GM23338 (cell line): ENCODE results near the gene DNAJA3. TPM values are rescaled to one million over a fixed set of nuclear protein-coding genes. Genes with fewer than 3 reads are reported as not detected.

Source experiments
- ATAC-seq: fragments of 200-7000 bp; cut with Tn5 transposase; 3 replicates; pipeline ENCODE4 v1.9.1; 2020
- DNase-seq: peaks from one replicate; pipeline ENCODE4 v3.0.0-alpha.2; 2015; ENCODE audit warnings: low spot score
- H2AFZ ChIP-seq: fragments of 200-600 bp; sonication (generic); 2 replicates; pipeline ENCODE4 v1.8.0; 2016; ENCODE audit warnings: antibody characterized with exemption, mild to moderate bottlenecking, moderate library complexity
- H3F3A ChIP-seq: fragments of 200-600 bp; sonication (generic); replicated peaks from 2 replicates; pipeline ENCODE4 v1.8.0; 2017; ENCODE audit warnings: antibody characterized with exemption, mixed run types, low read depth
- H3K27ac ChIP-seq: fragments of 200-600 bp; sonication (generic); 2 replicates; pipeline ENCODE4 v1.6.1; 2016; ENCODE audit warnings: low read depth
- H3K27me3 ChIP-seq: fragments of 200-600 bp; sonication (generic); 2 replicates; pipeline ENCODE4 v1.8.0; 2016; ENCODE audit warnings: mild to moderate bottlenecking, mixed run types, moderate library complexity; ENCODE audit not compliant: insufficient read depth
- H3K36me3 ChIP-seq: fragments of 200-600 bp; sonication (generic); 2 replicates; pipeline ENCODE4 v1.8.0; 2016; ENCODE audit warnings: mild to moderate bottlenecking; ENCODE audit not compliant: insufficient read depth
- H3K4me1 ChIP-seq: fragments of 200-600 bp; sonication (generic); 2 replicates; pipeline ENCODE4 v1.8.0; 2016; ENCODE audit warnings: mild to moderate bottlenecking, moderate library complexity; ENCODE audit not compliant: insufficient read depth
- H3K4me2 ChIP-seq: fragments of 200-600 bp; sonication (generic); 2 replicates; pipeline ENCODE4 v1.7.1; 2017; ENCODE audit warnings: mixed run types
- H3K4me3 ChIP-seq: fragments of 200-600 bp; sonication (generic); 2 replicates; pipeline ENCODE4 v1.6.1; 2016; ENCODE audit warnings: mixed run types
- H3K79me2 ChIP-seq: fragments of 200-600 bp; sonication (generic); replicated peaks from 2 replicates; pipeline ENCODE4 v1.8.0; 2017; ENCODE audit warnings: mild to moderate bottlenecking; ENCODE audit not compliant: insufficient read depth
- H3K9me2 ChIP-seq: fragments of 200-600 bp; sonication (generic); 2 replicates; pipeline ENCODE4 v1.8.0; 2017; ENCODE audit not compliant: insufficient read depth
- H4K20me1 ChIP-seq: fragments of 200-600 bp; sonication (generic); replicated peaks from 2 replicates; pipeline ENCODE4 v1.8.0; 2017; ENCODE audit warnings: mild to moderate bottlenecking; ENCODE audit not compliant: insufficient read depth
- H3K27ac Mint-ChIP-seq: 2 replicates; pipeline ENCODE4 v1.8.0; 2020; ENCODE audit warnings: inconsistent platforms, mild to moderate bottlenecking, moderate library complexity, mixed read lengths
- H3K27me3 Mint-ChIP-seq: 3 replicates; pipeline ENCODE4 v1.8.0; 2022; ENCODE audit warnings: low read depth, mild to moderate bottlenecking, moderate library complexity, mixed read lengths, inconsistent platforms; ENCODE audit not compliant: insufficient read depth, poor library complexity
- H3K36me3 Mint-ChIP-seq: 3 replicates; pipeline ENCODE4 v1.8.0; 2021; ENCODE audit warnings: low read depth, mild to moderate bottlenecking, inconsistent platforms, moderate library complexity, mixed read lengths
- H3K4me1 Mint-ChIP-seq: 3 replicates; pipeline ENCODE4 v1.8.0; 2020; ENCODE audit warnings: mild to moderate bottlenecking, inconsistent platforms, mixed read lengths
- H3K4me3 Mint-ChIP-seq: 3 replicates; pipeline ENCODE4 v1.8.0; 2021; ENCODE audit warnings: moderate library complexity, mild to moderate bottlenecking, inconsistent platforms, mixed read lengths
- H3K9me3 Mint-ChIP-seq: 3 replicates; pipeline ENCODE4 v1.8.0; 2020; ENCODE audit warnings: moderate library complexity, mild to moderate bottlenecking, inconsistent platforms, mixed read lengths
- EZH2phosphoT487 ChIP-seq: fragments of 200-600 bp; sonication (generic); IDR thresholded peaks from one replicate; pipeline ENCODE4 v1.8.1; 2018; ENCODE audit warnings: antibody characterized with exemption; ENCODE audit not compliant: unreplicated experiment
- JUNB ChIP-seq: IDR thresholded peaks from one replicate; pipeline ENCODE4 v1.6.1; 2016; ENCODE audit warnings: antibody characterized with exemption; ENCODE audit not compliant: unreplicated experiment
- NANOG ChIP-seq: IDR thresholded peaks from 2 replicates; pipeline ENCODE4 v1.6.1; 2016; ENCODE audit warnings: antibody characterized with exemption, borderline replicate concordance
- POLR2AphosphoS5 ChIP-seq: IDR thresholded peaks from 2 replicates; pipeline ENCODE4 v1.6.1; 2016; ENCODE audit warnings: antibody characterized with exemption, low read depth
- STAT1 ChIP-seq: IDR thresholded peaks from one replicate; pipeline ENCODE4 v1.6.1; 2016; ENCODE audit warnings: antibody characterized with exemption; ENCODE audit not compliant: unreplicated experiment
- ZNF114 ChIP-seq: fragments of 250-450 bp; sonication (Bioruptor Pico); IDR thresholded peaks from 2 replicates; pipeline ENCODE4 v1.5.0; 2020; ENCODE audit warnings: mild to moderate bottlenecking, moderate library complexity
- polyA plus RNA-seq: library from polyadenylated mRNA; unstranded; fragments of >200 nt; fragmentation: Nextera tagmentation; extraction: Ambion mirVana; gene quantifications from 2 replicates; pipeline ENCODE4 v1.2.1, GENCODE V29; 2016
- total RNA-seq: library from RNA; depleted of rRNA; stranded (reverse); fragments of >200 nt; shearing (Covaris generic); gene quantifications from 2 replicates; pipeline ENCODE4 v1.2.3, GENCODE V29; 2014
- TF ChIP-seq, protein P1 (sequence below), 2 experiments: fragments of 200-600 bp in 1 of 2; sonication (generic) in 1 of 2; conservative IDR thresholded peaks; 2 replicates each; pipeline versions ENCODE4 v1.5.1 to v1.6.1; 2016 to 2017; ENCODE audit warnings: antibody characterized with exemption in 2 of 2, low read depth in 2 of 2, mild to moderate bottlenecking in 2 of 2, moderate library complexity in 1 of 2
- TF ChIP-seq, protein P2 (sequence below): IDR thresholded peaks from 2 replicates; pipeline ENCODE4 v1.6.1; 2016; ENCODE audit warnings: antibody characterized with exemption

DNAJA3 gene
- total and polyA plus RNA-seq, 2 experiments from 2014 or later, result 56.3 to 75.5 TPM

DNA sequence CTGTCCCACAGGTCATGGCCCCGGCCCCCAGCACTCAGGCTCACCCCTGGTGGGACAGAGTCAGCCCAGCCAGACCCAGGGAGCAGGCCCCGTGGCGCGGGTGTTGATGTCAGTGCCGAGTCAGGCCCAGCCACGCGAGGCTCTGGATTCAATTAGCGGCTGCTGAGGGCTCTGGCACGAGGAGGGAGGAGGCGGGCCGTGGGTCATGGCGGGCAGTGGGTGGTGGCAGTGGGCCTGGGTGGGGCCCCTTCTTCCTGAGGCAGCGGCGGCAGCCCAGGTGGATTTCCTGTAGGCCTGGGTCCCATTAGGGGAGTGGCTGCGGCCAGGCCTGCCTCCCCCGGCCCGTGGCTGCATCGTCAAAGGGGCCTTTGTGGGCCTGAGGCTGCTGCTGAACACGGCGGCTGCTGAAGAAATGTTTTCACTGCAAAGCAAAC is 41.1 kb upstream of the DNAJA3 start:
- Mint-ChIP-seq H3K4me1 (peaks cover 17% of the 10 kb centered on the region), H3K27ac (no peak overlapping the region), H3K27me3 (peaks cover 3% of the 10 kb centered on the region), H3K9me3 (no peaks in the 10 kb centered on the region), H3K4me3 (no peak overlapping the region), H3K36me3 (no peaks in the 10 kb centered on the region; the same call in 1 of the 3 replicates)
- TF ChIP-seq ZNF114 (CRISPR knock-in tag) (no peak), JUNB (no peak), EZH2phosphoT487 (no peak), POLR2AphosphoS5 (no peak), STAT1 (no peak), NANOG (no peak)
- TF ChIP-seq, protein P1, sequence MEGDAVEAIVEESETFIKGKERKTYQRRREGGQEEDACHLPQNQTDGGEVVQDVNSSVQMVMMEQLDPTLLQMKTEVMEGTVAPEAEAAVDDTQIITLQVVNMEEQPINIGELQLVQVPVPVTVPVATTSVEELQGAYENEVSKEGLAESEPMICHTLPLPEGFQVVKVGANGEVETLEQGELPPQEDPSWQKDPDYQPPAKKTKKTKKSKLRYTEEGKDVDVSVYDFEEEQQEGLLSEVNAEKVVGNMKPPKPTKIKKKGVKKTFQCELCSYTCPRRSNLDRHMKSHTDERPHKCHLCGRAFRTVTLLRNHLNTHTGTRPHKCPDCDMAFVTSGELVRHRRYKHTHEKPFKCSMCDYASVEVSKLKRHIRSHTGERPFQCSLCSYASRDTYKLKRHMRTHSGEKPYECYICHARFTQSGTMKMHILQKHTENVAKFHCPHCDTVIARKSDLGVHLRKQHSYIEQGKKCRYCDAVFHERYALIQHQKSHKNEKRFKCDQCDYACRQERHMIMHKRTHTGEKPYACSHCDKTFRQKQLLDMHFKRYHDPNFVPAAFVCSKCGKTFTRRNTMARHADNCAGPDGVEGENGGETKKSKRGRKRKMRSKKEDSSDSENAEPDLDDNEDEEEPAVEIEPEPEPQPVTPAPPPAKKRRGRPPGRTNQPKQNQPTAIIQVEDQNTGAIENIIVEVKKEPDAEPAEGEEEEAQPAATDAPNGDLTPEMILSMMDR (conservative IDR thresholded peaks at IDR 0.05; ENCODE audit: low read depth in 2 of 2), result no peak
- TF ChIP-seq, protein P2, sequence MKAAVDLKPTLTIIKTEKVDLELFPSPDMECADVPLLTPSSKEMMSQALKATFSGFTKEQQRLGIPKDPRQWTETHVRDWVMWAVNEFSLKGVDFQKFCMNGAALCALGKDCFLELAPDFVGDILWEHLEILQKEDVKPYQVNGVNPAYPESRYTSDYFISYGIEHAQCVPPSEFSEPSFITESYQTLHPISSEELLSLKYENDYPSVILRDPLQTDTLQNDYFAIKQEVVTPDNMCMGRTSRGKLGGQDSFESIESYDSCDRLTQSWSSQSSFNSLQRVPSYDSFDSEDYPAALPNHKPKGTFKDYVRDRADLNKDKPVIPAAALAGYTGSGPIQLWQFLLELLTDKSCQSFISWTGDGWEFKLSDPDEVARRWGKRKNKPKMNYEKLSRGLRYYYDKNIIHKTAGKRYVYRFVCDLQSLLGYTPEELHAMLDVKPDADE, result no peak
- Histone ChIP-seq H3K4me3 (no peak overlapping the region), H3K36me3 (no peaks in the 10 kb centered on the region), H4K20me1 (no peaks in the 10 kb centered on the region; the same call in 1 of the 2 replicates), H2AFZ (no peak overlapping the region), H3K9me2 (no peaks in the 10 kb centered on the region), H3F3A (0 out of 2 replicates have a peak, but pooled peaks cover under 1% of the 10 kb centered on the region), H3K4me2 (no peak overlapping the region), H3K79me2 (no peaks in the 10 kb centered on the region), H3K27me3 (no peaks in the 10 kb centered on the region), H3K4me1 (peaks cover 11% of the 10 kb centered on the region), H3K27ac (no peak overlapping the region)
- ATAC-seq (no peak), DNase-seq (no peak)

DNA sequence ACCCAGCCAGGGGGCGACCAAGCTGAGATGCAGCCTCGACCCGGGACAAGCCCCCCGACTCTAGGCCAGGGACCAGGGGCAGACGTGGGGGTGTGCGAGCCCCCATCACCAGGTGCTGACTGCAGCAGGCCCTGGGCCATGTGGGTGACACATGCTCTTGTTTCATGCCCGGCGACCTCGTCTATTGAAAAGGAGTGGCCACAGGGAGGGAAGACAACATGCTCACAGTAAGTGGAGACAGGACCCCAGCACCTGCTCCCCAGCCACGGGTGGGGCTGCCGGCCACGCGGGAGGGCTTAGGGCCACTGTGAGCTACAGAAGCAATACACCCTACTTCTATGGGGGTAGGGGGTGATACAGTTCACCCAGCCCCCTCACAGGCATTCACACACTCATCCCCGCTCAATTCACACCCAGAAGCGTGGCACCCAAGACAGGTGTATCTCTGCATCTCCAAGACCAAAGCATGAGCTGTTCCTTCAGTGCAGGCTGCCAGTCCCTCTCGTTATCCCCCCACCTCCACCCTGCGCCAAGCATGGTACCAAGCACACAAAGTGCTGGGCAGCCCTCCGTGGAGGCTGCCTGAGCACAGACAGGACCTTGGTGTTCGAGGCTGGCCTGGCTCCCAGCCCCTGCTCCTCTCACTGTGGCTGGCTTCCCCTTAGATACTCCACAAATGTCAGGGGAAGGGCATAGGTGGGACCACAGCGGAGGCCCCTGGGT is 40.4 kb upstream of the DNAJA3 start:
- no peaks in the 10 kb centered on the region for H3K36me3 ChIP-seq
- no peaks in the 10 kb centered on the region; the same call in 1 of the 3 replicates for H3K36me3 Mint-ChIP-seq
- no peak overlapping the region for H3K4me3 ChIP-seq
- H3K4me3 Mint-ChIP-seq, result no peak overlapping the region; the same call in 2 of the 3 replicates
- H3K4me1 Mint-ChIP-seq, result peaks cover 20% of the 10 kb centered on the region
- H2AFZ ChIP-seq, result no peak overlapping the region
- H3K27me3 Mint-ChIP-seq, result peaks cover 9% of the 10 kb centered on the region
- no peak overlapping the region for H3K4me2 ChIP-seq
- H3K79me2 ChIP-seq, result no peaks in the 10 kb centered on the region
- TF ChIP-seq JUNB, result no peak
- TF ChIP-seq, protein P1 (conservative IDR thresholded peaks at IDR 0.05; ENCODE audit: low read depth in 2 of 2), result 0 out of 4 replicates have a peak, but pooled peaks of 1 of the 2 experiments have one; percentile 10
- ATAC-seq, result no peak
- H3K4me1 ChIP-seq, result peaks cover 16% of the 10 kb centered on the region
- no peaks in the 10 kb centered on the region; the same call in 1 of the 2 replicates for H4K20me1 ChIP-seq
- DNase-seq, result no peak
- H3K27me3 ChIP-seq, result no peaks in the 10 kb centered on the region
- no peak overlapping the region; the same call in 1 of the 2 replicates for H3K27ac Mint-ChIP-seq
- no peaks in the 10 kb centered on the region for H3K9me2 ChIP-seq
- no peaks in the 10 kb centered on the region for H3K9me3 Mint-ChIP-seq
- H3F3A ChIP-seq, result peaks cover 8% of the 10 kb centered on the region; the same call in 1 of the 2 replicates
- H3K27ac ChIP-seq, result no peak overlapping the region
